ENCODE data around the gene ANAPC7.
"Not testable (repeated sequence)": the region's sequence is repeated elsewhere in the genome, so short reads cannot be mapped to it uniquely, and the experiment has no call there.

The ANAPC7 gene, protein sequence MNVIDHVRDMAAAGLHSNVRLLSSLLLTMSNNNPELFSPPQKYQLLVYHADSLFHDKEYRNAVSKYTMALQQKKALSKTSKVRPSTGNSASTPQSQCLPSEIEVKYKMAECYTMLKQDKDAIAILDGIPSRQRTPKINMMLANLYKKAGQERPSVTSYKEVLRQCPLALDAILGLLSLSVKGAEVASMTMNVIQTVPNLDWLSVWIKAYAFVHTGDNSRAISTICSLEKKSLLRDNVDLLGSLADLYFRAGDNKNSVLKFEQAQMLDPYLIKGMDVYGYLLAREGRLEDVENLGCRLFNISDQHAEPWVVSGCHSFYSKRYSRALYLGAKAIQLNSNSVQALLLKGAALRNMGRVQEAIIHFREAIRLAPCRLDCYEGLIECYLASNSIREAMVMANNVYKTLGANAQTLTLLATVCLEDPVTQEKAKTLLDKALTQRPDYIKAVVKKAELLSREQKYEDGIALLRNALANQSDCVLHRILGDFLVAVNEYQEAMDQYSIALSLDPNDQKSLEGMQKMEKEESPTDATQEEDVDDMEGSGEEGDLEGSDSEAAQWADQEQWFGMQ

DNA sequence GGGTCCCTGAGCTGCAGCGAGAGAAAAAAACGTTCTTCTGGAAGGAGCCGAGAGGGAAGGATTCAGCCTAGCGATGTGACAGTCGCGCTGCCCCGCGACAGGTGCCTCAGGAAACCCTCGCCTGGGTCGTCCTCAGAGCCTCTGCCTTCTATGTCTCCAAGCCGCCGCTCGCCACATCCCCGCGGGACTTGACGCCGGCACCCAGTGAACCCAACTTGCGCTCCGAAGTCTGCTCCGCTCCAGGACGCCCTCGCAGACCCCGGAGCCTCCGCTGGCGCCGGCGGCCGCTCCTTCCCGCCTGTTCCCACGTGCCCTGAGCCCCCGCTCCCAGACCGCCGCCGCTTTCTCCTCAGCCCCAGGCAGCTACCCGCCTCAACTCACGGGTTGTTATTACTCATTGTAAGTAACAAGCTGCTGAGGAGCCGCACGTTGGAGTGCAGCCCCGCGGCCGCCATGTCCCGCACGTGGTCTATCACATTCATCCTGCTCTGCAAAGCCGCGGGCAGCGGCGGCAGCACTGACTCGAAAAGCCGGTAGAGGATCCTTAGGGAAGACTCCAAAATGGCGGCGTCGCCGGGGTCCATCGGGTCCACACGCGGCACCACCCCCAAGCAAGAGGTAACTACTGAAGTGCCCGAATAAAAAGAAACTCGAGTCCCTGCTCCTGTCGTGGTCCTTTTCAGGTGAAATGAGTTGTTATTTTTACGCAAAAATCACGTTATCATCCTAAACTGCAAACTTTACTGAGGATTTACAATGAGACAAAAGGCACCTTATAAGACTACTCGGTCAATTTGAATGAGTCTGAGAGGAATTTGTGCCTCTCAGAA lies at the start of gene ANAPC7:
TSS of gene ANAPC7 (minus strand) at position 563 of the 830 bp plus-strand sequence. CDS start at position 482, 81 bp downstream.
- DNase-seq (ENCODE audit: low read depth), result peak; percentile 44

DNA sequence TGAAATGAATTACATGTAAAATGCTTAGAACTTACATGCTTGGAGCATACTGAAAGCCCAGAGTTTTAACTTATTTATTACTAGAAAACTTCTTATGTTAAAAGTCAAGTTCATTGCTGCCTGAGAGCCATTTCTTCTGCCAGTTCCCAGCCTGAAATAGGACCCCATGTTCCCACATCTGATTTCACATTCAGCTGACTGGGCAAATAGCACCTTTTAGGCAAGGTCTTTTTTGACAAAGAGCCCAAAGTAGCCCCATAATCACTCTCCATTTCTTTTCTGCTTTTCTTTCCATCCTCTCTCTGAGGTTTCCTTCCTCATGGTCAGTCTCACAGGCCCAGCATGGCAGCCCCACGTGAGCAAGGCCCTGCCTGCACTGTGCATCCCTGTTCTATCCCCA lies 47.8 kb upstream of the ANAPC7 start:
- no peak for DNase-seq (ENCODE audit: low read depth)

DNA sequence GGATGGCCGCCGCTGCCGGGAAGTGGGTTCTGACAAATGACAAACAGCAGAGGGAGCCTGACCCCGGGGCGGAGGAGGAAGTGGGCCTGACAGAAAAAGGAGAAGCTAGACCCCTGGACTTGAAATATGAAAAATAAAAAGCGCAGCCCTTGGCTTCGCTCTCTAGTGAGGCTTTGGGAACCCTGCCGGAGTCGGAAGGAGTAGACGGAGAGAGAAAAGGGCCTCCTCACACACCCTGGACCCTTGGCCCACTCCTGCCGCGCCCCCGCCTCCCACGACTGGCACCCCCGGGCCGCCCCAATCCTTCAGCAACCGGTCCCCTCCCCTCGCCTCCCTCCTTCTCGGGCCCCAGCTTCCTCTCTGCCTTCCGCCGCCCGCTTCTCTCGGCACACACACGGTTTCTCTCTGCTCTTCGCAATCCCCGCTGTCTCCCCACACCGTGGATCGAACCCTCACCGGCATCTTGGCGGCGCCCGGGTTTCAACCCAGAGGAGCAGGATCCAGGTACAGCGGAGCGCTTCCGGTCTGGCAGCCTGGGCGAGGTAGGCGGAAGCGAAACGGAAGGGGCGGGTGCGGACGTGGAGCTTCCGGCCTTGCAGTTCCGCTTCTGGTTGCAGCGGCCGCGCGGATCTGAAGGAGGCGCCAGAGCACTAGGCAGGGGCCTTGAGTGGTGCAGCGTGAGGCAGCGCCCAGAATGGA lies 46.4 kb upstream of the ANAPC7 start, which contains the start of gene ARPC3:
TSS of gene ARPC3 (minus strand) at position 539 of the 699 bp plus-strand sequence. CDS start at position 462, 77 bp downstream.
- DNase-seq (ENCODE audit: low read depth), result peak; percentile 52

DNA sequence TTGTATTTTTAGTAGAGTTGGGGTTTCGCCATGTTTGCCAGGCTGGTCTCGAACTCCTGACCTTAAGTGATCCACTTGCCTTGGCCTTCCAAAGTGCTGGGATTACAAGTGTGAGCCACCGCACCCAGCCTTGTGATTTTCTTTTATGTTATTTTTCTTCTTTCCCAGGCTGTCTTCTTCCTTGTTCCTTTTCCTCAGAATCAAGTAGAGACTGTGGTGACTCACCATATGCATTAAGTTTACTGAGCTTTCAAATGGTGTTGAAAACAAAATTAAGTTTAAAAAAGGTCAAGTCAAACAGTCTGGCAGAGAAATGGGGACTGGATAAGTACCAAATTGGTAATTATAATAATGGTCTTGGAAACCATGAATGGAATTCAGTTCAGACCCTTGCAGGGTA lies 40.9 kb upstream of the ANAPC7 start:
- DNase-seq (ENCODE audit: low read depth), result no peak

DNA sequence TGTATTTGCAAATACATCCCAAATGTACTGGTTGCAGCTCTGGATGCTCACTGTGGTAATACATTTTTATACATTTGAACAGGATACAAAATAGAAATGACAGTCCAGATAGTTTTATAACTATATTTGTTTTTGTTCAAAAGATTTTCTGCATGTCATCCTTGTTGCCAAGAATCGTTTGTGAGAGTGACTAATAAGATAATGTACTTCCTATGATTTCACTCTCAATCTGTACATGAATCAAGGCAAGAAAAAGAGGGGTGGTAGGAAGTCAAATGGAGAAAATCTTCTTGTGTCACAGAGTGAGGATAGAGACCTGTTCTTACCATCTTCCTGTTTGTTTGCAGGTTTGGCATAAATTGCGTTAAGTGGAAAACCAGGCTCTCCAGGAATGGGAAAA lies 32.7 kb upstream of the ANAPC7 start:
- DNase-seq (ENCODE audit: low read depth), result no peak

DNA sequence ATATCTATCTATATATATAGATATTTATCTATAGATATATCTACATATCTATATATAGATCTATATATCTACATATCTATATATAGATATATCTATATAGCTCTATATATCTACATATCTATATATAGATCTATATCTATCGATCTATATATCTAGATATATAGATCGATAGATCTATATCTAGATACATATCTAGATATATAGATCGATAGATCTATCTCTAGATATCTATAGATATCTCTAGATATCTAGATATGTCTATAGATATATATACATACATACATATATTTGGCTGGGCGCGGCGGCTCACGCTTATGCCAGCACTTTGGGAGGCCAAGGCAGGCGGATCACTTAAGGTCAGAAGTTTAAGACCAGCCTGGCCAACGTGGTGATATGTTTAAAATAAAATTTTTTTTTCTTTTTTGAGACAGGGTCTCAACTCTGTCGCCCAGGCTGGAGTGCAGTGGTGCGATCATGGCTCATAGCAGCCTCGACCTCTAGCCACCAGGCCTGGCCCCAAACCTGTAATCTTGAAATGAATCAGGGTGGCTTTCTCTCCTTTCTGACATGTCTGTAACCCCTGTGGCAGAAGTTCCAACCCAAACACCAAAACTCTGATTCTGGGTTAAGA lies 28.6 kb upstream of the ANAPC7 start:
- DNase-seq (ENCODE audit: low read depth), result no peak

DNA sequence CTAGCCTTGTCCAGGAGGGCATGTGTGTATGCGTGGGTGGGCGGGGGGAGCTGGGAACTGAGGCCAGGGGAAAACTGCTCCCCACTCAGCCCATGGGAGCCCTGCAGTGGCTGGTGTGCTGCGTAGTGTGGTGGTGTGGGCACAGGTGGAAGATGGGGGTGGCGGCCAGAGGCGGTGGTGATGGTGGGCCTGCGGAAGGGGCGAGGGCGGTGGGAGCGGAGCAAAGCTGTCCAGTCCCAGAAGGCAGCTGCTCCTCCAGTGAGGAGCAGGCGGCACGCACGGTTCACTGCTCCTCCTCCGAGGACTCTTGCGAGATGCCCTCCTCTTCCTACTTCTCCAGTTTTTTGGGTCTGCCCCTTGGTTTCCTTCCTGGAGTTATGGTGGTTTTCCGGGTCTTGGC lies 26.2 kb upstream of the ANAPC7 start:
- DNase-seq (ENCODE audit: low read depth), result not testable (repeated sequence)

DNA sequence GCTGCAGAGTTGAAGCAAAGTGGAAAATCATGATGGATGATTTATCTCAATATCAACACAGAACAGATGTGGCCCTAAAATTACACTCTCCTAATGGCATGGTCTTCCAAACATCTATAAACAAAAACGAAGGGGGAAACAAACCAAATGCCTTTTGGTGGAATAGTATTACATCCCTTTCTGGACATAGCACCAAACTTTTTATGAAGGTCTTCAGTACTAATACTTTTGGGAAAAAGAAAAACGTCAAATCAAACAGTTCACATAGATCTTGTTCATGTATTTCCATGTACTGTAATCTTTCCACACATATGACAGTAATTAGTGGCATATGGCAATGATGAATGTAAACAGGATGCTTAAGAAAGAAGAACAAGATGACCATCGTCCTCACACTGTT lies 22.9 kb upstream of the ANAPC7 start:
- DNase-seq (ENCODE audit: low read depth), result no peak

DNA sequence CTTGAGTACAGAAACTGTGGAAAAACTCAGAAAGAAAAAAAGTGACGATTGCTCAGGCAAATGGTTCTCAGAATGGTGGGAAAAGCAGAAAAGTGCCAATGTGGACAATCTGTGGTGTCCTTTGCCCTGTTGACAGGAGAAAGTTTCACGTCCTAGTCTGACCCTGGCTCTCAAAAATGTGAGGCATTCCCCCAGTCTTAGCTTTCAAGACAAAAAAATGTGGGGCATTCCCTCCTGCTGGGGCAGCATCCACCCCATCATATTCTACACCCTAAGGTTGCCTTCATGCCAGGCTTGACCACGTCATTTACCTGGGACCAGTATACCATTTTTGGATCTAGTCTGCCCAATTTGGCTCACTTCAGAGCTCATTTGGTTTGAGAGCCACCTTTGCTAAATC lies 20.7 kb upstream of the ANAPC7 start:
- peak; percentile 15 for DNase-seq (ENCODE audit: low read depth)

DNA sequence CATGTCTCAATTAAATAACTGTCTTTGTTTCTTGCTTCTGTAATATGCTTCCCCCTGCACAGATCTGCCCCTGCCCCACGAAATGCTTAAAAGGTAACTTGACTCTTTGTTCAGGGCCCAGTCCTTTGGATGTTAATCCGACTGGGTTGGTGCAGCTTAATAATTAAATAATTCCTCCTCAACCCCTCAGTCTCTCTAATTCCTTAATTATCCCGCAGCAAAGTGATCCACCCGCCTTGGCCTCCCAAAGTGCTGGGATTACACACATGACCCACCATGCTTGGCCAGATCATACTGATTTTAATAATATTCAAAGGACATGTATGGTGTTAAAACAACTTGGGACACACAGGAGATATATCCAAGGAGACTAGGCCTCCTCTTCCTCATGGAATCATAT lies 18.2 kb upstream of the ANAPC7 start:
- DNase-seq (ENCODE audit: low read depth), result no peak

DNA sequence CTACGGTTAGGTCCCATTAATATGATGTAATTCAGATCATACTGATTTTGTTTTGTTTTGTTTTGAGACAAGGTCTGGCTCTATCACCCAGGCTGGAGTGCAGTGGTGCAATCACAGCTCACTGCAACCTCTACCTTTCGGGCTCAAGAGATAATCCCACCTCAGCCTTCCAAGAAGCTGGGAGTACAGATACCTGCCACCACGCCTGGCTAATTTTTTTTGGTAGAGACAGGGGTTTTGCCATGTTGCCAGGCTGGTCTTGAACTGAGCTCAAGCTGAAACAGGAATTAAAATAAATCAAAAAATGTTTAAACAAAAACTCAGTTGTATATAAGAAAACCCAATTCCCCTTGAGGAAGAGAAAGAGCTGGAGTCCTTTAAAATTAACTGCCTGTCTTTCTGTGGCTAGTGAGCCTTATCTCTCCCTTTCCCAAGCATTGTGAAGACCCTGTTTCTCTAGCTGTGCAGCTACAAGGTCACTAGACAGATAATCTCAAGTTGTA lies 17.7 kb upstream of the ANAPC7 start:
- no peak for DNase-seq (ENCODE audit: low read depth)

DNA sequence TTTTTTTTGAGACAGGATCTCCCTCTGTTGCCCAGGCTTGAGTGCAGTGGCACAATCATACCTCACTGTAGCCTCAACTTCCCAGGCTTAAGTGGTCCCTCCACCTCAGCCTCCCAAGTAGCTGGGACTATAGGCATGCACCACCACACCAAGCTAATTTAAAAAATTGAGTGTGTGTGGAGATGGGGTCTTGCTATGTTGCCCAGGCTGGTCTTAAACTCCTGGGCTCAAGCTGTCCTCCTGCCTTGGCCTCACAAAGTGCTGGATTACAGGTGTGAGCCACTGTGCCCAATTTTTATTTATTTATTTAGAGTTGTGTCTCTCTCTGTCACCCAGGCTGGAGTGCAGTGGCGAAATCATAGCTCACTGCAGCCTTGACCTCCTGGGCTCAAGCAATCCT lies 17.1 kb upstream of the ANAPC7 start:
- not testable (repeated sequence) for DNase-seq (ENCODE audit: low read depth)

DNA sequence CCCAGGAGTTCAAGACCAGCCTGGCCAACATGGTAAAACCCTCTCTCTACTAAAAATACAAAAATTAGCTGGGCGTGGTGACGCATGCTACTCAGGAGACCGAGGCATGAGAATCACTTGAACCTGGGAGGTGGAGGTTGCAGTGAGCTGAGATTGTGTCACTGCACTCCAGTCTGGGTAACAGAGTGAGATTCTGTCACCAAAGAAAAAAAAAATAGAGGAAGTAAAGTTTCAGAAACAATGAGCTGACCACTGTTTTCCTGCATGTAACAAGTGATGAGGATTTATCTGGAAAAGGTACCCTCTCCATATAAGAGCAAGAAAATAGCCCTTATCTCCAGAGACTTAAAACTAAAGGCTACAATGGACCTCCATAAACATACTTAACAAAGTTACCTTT lies 13.6 kb upstream of the ANAPC7 start:
- not testable (repeated sequence) for DNase-seq (ENCODE audit: low read depth)

DNA sequence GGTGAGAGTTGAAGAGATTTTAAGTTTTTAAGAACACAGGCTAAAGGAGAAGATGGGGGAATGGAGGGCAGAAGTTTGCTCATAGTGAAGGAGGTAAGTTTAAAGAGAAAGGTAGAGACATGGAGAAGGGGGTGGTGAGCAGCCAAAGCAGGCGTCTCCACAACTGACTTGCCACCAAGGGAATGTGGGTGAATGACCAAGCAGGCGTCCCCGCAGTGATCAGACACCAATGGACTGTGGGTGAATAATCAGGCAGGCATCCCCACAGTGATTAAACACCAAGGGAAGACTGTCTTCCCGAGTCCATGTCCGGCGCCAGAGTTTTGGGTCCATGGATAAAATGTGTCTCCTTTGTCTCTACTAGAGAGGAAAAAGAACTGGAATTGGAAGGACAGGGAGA lies 6.6 kb upstream of the ANAPC7 start:
- DNase-seq (ENCODE audit: low read depth), result not testable (repeated sequence)

DNA sequence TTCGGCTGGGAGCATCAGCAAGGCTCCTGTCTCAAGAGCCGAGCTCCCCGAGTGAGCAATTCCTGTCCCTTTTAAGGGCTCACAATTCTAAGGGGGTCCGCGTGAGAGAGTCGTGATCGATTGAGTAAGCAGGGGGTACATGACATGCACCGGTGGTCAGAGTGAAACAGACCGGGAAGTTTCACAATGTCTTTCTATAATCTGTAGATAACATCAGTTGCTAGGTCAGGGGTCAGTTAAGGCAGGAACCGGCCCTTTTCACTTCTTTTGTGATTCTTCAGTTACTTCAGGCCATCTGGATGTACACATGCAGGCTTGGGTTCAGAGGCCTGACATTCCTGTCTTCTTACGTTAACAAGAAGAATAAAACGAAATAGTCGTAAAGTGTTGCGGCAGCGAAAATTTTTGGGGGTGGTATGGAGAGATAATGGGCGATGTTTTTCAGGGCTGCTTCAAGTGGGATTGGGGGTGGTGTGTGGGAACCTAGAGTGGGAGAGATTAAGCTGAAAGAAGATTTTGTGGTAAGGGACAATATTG lies 1.7 kb upstream of the ANAPC7 start:
- not testable (repeated sequence) for DNase-seq (ENCODE audit: low read depth)

DNA sequence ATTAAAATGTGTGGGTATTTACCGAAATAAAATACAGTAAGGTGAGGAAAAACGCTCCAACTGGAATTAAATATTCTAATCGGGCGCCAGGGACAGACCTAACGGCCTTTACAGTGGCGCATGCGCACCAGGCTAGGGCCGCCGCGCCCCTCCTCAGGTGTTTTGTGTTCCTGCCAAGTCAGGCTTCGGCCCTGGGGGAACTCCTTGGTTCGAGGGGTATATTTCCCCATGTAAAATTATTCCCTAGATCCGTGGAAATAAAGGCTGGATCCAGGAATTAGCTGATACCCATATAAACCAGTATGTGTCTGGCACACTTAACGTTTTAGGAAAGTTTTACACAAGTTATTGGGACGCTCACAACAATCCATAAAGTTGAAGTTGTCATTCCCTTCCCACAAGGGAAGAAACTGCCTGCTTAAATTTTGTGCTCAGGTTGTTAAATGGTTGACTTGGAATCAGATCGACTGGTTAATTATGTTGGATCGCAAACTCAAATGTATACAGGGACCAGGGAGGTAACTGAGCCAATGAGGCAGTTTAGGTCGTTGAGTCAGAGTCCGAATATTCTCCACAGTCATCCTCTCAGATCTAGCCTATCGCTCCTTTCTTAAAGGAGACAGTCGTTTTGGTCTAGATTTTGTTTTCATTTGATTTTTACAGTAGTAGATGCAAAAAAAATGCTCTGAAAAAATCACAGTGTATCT lies 621 bp upstream of the ANAPC7 start:
- no peak for DNase-seq (ENCODE audit: low read depth)

DNA sequence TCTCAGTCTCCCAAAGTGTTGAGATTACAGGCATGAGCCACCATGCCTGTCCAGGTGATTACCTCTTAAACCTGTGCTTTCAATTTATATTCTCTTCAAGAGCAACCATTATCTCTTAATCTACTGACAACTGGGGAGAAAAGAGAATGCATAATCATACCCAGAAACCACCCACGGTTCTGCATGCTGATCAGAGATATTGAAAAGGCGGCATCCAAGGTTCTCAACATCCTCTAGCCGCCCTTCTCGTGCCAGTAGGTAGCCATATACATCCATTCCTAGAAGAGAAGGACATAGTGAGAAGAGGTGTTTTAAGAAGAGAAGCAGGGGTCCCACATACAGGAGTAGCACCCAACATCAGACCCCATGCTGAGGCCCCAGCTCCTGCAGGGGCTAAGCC lies 20.8 kb downstream of the ANAPC7 start:
- no peak for DNase-seq (ENCODE audit: low read depth)

DNA sequence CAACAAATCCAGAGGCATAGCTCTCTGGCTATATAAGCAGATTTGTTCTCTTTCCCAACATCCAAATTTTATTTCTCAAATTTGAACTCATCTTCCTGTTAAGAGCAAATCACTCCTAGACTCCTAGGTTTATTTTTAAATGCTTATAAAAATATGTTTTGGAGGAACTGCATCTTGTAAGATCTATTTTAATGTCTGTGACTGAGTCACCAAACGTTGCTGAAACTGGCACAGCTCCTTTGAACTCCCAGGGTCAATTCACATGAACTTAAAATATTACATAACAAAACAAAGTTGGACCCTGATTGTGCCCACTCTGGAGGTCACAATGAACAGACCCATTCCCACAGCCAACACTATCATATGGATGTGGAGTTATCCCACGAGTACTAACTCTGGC lies 23.9 kb downstream of the ANAPC7 start:
- no peak for DNase-seq (ENCODE audit: low read depth)

DNA sequence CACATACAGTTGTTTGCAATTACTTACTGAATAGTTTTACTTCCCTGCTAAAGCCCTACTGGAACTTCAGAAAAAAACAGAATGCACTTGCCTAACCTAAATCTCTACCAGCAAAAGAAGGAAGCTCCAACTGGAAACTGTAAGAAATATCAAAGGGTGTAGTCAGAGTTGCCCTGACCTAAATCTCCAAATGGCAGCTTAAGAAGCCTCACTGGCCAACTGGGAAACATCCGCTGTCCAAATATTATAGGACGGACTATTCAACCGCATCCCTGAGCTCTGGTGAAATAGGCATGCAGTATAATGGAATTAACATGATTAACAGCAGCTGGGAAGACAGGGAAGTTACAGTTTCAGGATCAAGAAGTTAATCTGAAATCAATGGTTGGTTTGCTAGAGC lies 24.3 kb downstream of the ANAPC7 start:
- no peak for DNase-seq (ENCODE audit: low read depth)

DNA sequence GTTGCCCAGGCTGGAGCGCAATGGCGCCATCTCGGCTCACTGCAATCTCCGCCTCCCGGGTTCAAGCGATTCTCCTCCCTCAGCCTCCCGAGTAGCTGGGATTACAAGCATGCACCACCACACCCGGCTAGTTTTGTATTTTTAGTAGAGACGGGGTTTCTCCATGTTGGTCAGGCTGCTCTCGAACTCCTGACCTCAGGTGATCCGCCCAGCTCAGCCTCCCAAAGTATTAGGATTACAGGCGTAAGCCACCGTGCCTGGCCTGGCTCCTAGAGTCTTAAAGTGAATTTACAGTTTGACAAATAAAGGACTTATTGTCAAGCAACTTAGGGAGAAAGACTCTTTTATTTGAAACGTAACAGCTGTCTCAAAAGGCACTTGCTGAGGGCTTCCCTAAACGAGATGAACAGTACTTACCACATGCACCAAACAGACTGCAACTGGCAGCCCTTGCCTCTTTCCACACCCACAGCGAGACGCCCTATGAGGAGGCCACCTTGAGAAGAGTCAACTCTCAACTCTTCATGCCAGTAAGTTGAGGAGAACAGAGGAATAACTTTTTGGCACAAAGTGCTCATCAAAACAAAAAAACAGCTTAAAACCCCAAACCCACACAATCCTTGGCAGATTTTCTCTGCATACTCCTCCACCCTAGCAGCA lies 25.2 kb downstream of the ANAPC7 start:
- not testable (repeated sequence) for DNase-seq (ENCODE audit: low read depth)
